Limb (tissue), 2 donors: ENCODE data around the gene LCE5A.
"Not testable (repeated sequence)": the region's sequence is repeated elsewhere in the genome, so short reads cannot be mapped to it uniquely, and the experiment has no call there.

ENCODE experiments used
- DNase-seq, 2 donors: peaks; one replicate each; pipeline ENCODE4 v3.0.0-alpha.2; 2016; ENCODE audit errors: extremely low spot score in 2 of 2

Gene LCE5A

GRCh38 chr1:152510503-152510902 lies at the start of gene LCE5A:
Gene LCE5A, plus strand, starts transcription at chr1:152510803. Its CDS starts 732 bp downstream, at chr1:152511535.
- no peak for DNase-seq

DNA sequence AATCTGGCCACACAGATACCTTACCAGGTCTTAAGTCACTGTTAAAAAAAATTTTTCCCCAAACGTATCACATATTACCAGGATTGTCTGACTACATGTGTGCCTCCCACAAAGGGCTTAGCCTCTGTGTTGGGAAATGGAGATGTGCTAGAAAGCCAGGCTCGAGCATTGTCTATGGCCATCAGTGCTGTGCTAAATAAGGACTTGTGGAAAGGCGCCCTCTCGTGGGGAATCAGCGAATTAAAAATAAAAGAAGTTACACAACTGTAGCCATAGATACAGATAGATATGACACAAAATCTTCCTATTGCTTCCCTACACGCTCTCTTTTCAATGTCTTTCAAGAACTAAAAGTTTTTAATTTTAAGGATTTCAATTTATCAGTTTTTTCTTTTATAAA lies 49.1 kb upstream of the LCE5A start:
- DNase-seq: peak in 1 of 2 donors; percentile 27

DNA sequence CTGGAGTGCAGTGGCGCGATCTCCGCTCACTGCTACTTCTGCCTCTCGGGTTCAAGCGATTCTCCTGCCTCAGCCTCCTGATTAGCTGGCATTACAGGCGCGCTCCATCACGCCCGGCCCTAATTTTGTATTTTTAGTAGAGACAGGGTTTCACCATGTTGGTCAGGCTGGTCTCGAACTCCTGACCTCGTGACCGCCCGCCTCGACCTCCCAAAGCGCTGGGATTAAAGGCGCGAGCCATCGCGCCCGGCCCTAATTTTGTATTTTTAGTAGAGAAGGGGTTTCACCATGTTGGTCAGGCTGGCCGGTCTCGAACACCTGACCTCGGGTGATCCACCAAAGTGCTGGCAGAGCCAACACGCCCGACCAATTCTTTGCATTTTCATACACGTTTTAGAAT lies 48.0 kb upstream of the LCE5A start:
- no peak for DNase-seq

DNA sequence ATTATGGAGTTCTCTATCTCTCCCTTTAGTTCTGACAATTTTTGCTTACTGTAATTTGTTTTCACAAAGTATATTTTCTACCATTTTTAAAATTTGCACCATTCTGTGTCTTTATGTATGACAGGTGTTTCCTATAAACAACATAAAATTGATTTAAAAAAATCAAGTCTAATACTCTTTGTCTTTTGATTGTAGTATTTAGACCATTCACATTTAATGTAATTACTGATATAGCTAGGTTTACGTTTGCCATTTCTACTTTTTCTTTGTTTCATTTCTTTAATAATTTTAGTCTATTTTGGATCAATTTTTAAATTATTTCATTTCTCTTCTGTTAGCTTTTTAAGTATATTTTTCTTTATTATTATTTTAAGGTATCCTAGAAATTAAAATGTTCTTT lies 44.4 kb upstream of the LCE5A start:
- no peak for DNase-seq

DNA sequence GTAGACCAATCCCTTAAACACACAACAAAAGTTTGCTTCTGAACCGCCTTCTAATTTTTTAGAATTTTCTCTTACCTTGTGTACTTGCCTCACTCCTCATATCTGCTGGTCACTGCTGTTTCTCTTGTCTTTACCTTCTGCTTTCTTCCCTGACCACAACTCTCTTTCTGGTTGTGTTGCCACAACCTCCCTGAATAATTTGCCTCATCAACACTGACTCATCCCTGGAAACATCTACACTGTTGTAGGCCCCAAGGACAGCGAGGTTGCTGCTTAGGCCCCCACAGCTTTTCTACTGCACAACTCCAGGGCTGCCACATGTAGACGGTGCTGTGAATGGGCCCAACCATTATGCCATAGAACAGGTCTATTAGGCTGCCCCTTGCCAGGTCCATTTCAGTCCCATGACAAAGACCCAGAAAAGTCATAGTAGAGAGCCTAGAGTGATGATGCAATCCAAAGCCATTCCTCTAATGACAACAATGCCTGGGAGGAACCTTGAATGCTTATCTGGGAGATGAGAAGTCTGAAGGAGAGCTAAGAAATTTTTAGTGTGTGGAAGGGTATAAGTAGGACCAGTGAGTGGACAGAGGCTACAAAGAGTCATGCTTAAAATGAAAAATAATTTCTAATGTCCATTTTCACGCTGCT lies 36.6 kb upstream of the LCE5A start:
- no peak for DNase-seq

- no peak for DNase-seq
Measured at GRCh38 chr1:152479792-152480595, 30.6 kb upstream of the LCE5A start.

GRCh38 chr1:152481869-152482664 lies 28.5 kb upstream of the LCE5A start:
- no peak for DNase-seq

DNA sequence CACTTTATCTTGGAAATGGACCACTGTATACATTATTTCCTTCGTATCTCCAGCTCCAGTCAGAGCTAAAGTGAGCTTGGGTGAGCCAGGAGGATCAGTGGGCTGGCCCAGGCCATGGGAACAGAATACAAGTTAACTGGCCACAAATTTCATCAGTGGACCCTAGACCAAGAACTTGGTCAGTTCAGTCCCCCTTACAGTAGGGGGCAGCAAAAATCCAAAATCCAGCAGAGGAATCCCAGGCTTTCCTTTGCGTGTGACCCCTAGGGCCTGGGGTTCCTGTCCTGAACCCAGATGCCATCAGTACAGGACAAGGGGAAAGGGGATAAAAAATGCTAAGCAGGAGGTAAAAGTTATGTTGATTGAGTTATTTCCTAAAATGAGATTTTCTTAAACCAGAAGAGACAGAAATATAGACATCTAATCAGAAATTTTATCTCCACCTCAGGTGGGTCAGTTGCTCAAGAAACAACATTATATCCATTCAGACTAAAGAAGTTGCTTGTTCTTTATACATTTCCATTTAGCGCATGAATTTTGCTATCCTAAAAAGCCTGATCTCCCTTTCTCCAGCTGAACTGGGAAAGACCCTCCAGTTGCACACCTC lies 24.1 kb upstream of the LCE5A start:
- DNase-seq: no peak

DNA sequence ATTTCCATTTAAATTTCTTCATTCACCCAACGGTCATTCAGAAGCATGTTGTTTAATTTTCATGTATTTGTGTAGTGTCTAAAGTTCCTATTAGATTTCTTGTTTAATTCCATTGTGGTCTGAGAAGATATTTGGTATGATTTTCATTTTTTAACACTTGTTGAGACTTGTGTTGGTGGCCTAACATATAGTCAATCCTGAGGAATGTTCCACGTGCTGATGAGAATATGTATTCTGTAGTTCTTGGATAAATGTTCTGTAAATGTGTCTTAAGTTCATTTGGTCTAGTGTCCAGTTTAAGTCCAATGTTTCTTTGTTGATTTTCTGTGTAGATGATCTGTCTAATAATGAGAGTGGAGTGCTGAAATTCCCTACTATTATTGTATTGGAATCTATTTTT lies 22.7 kb upstream of the LCE5A start:
- no peak for DNase-seq

DNA sequence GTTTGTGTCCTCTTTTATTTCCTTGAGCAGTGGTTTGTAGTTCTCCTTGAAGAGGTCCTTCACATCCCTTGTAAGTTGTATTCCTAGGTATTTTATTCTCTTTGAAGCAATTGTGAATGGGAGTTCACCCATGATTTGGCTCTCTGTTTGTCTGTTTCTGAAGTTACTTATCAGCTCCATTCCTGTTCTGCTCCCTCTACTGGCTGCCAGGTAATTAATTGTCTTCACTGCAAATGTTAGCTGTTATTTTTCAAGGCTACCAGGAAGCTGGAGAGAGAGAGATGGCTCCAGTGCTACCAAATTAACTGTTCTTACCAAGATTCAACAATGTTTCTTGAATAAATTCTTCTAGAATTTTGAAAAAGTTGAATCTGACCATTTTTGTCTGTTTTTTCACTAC lies 19.1 kb upstream of the LCE5A start:
- not testable (repeated sequence) for DNase-seq

DNA sequence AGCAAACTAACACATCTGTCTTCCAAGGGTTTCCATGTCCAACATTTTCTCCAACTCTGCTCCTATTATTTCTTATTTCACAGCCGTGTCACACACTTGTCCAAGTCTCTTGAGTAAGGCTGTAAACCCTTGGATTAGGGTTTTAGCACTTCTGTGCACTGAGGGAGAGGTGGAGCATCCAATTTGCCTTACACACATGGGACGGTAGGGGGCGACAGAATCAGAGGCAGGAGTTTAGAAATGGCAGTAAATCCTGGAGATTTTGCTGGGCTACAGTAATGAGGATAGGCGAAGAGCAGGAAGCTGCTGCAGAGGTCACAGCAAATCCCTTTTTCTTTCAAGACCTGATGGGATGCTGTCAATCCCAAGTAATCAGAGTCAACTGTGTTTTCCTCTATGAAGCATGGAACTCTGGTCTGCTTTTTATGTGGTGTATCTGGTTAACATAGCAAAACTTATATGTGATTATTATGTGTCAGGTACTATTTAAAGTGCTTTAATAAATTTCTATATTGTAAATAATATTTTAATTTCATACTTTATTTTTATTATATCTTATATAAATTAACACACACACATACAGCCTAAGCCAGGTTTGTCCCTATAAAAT lies 15.4 kb upstream of the LCE5A start:
- no peak for DNase-seq

DNA sequence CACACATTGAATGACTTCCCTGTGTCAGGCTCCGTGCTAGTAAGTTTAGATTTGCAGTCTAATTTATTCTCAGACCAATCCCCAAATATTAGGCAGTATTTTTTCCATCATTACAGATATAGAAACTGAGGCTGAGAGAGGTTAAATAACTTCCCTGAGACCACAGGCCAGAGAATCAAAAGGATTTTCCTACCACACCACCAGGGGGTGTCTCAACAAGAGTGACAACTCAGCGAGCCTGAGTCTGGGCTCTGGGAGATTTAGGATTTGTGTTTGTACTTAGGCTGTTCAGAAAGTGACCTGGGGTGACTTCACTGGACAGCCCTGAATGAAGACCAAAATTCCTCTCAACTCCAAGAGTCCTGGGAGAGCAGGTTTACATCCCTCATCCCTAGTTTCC lies 13.3 kb upstream of the LCE5A start:
- no peak for DNase-seq

DNA sequence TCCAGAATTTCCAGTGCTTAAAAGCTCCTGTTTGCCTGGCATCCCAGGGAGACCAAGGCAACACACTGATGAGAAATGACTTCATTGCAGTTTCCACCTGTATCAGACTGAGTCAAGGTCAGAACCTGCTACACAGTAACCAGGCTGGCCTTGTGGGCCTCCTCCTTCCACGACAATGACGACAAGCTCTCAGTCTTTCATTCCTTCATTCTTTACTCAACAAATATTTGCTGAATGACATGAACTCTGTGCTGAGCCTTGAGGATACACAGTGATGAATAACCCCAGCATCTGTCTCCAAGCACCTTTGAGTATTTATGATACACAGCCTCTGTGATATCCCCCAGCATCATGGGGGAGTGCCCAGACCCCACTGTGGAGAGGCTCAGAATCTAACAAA lies 8.9 kb upstream of the LCE5A start:
- no peak for DNase-seq

GRCh38 chr1:152502496-152503180 lies 8.0 kb upstream of the LCE5A start:
- no peak for DNase-seq

GRCh38 chr1:152505083-152505482 lies 5.5 kb upstream of the LCE5A start:
- no peak for DNase-seq

GRCh38 chr1:152506899-152507498 lies 3.6 kb upstream of the LCE5A start:
- DNase-seq: no peak

GRCh38 chr1:152511596-152511995 lies 993 bp downstream of the LCE5A start:
- no peak for DNase-seq

DNA sequence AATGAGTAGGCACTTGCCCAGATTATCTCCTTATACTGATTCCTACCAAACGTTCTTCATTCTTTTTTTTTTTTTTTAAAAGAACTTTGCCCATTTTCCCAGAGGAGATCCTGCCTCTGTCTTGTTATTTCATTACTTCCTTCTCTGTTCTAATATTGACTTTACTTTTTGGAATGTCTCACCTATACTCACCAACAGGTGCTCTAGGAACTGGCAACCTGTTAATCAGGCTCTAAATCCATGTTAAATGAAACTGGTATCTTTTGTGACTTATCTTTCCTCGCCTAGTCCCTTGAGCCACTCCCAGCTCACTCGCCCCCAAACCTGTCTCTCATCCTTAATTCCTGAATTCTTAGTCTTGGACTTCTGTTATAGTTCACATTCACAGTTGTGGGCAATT lies 2.5 kb downstream of the LCE5A start:
- DNase-seq: no peak

DNA sequence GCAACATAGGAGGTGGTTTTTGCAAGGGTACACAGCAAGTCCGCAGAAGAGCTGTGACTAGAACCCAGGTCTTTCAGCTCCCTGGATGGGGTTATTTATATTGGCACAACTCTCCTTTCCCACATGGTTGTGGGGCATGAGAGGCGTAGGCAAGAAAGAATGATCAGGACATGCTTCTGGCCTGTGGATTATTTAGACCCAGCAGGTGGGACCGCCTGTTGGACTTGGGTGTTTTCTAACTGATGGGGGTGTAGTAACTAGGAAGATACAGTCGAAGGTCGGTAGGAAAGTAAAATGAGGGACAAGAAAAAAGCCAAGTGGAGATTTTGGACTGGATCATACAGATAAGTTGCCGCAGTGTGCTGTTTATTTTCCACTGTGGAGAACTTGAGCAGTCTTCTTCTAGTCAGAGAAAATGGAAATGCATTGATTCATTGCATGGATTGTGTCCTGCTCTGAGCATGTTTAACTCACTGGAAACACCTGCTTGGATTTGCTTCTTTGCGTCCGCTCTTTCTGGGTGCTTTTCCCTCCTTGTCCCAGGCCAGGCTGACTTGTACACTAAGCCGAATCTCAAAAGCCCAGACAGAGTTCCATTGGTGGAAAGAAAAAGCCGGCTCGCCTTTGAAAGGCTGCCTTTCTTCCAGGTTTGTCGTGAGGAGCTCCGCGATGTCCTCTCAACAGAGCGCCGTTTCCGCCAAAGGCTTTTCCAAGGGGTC lies 4.3 kb downstream of the LCE5A start:
- no peak for DNase-seq

GRCh38 chr1:152515434-152515783 lies 4.8 kb downstream of the LCE5A start:
- peak; percentile 2 to 43 for DNase-seq
